GM18867 (cell line): Measurements from ENCODE around the gene MMP21.

Experiments used
- ATAC-seq: cut with Tn5 transposase; IDR thresholded peaks from one replicate; pipeline ENCODE4 v1.9.1; 2021; ENCODE audit warnings: mild to moderate bottlenecking, moderate library complexity; ENCODE audit not compliant: unreplicated experiment

MMP21 gene

GRCh38 chr10:125719173-125720001, 56.2 kb downstream of the MMP21 start, which contains the start of gene EDRF1:
Gene EDRF1, plus strand, starts transcription at chr10:125719709. Its CDS starts 99 bp downstream, at chr10:125719808.
- ATAC-seq, result peak; percentile 85
